ENCODE measurements around the gene APOBEC2.

APOBEC2 gene

GRCh38 chr6:41025966-41026530, 27.0 kb upstream of the APOBEC2 start:
- peaks cover 24% of the 10 kb centered on the region for H3K4me1 ChIP-seq (ENCODE audit: control insufficient read depth, insufficient read depth, low read length)
- no peaks in the 10 kb centered on the region for H3K27me3 ChIP-seq (ENCODE audit: control insufficient read depth, insufficient read depth, low read length)
- H3K9me3 ChIP-seq (ENCODE audit: control insufficient read depth, low read length), result no peaks in the 10 kb centered on the region
- no peak overlapping the region for H3K4me3 ChIP-seq (ENCODE audit: low read length)
- peaks cover 10% of the 10 kb centered on the region for H3K36me3 ChIP-seq (ENCODE audit: control insufficient read depth, insufficient read depth, low read length)
- H3K9ac ChIP-seq (ENCODE audit: low read length), result no peak overlapping the region

DNA sequence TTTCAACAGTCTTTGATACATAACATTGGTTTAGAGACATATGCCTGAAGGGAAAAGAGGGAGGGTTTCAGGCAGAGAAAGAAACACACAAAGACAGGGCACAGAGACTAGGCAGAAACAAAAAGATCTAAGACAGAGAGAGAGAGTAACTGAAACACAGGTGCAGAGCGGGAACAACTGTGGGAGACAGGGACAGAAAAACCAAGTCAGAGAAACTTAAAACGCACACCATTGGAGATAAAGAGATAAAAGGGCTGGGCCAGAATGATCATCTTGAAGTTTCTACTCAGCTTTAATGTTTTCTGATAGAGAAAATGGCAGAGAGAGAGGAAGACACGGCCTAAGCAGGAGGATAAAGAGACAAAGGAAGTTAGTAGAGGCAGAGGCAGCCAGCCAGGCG, 25.8 kb upstream of the APOBEC2 start:
- Histone ChIP-seq H3K4me3 (ENCODE audit: low read length) (peak overlapping the region; percentile 14), H3K27me3 (ENCODE audit: control insufficient read depth, insufficient read depth, low read length) (no peaks in the 10 kb centered on the region), H3K9ac (ENCODE audit: low read length) (no peak overlapping the region), H3K36me3 (ENCODE audit: control insufficient read depth, insufficient read depth, low read length) (peaks cover 10% of the 10 kb centered on the region), H3K9me3 (ENCODE audit: control insufficient read depth, low read length) (no peaks in the 10 kb centered on the region), H3K4me1 (ENCODE audit: control insufficient read depth, insufficient read depth, low read length) (peaks cover 34% of the 10 kb centered on the region)

DNA sequence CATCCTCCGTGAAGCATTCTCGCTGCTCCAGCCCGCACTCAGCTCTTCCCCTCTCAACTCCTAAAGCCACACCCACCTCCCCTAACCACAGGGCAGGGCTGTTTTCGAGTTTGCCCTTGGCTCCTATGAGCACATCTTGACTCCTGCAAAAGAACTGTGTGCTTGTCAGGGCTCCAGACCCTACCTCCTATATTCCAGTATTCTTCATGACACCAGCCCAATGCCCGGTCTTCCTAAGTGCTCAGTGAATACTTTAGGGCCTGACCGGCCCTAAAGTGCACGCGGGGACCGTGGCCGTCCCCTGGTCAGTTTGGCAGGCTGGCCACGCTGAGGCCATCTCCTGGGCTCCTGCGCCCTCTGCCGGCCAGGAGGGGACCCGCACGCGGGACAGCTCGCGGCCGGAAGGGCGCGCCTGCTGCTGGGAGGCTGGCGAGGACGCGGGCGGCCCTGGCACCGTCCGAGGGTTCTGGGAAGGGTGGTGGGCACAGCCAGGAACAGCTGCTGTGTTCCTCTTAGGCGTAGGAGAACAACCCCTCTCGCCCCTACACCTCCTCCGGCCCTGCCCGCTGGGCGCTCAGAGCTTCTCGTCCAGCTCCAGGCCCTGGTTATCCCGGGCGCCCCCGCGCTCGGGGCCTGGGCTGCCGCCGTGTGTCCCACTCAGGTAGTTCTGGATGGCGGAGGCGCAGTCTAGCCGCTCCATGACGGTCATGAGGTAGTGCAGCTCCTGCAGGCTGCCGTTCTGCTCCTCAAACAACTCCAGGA, 25.0 kb upstream of the APOBEC2 start:
- H3K4me3 ChIP-seq (ENCODE audit: low read length), result peak overlapping the region; percentile 14
- H3K4me1 ChIP-seq (ENCODE audit: control insufficient read depth, insufficient read depth, low read length), result peaks cover 36% of the 10 kb centered on the region
- H3K9me3 ChIP-seq (ENCODE audit: control insufficient read depth, low read length), result no peaks in the 10 kb centered on the region
- H3K36me3 ChIP-seq (ENCODE audit: control insufficient read depth, insufficient read depth, low read length), result peaks cover 10% of the 10 kb centered on the region
- H3K27me3 ChIP-seq (ENCODE audit: control insufficient read depth, insufficient read depth, low read length), result no peaks in the 10 kb centered on the region
- peak overlapping the region; percentile 73 for H3K9ac ChIP-seq (ENCODE audit: low read length)

- Histone ChIP-seq H3K9ac (ENCODE audit: low read length) (peak overlapping the region; percentile 73), H3K36me3 (ENCODE audit: control insufficient read depth, insufficient read depth, low read length) (peaks cover 10% of the 10 kb centered on the region), H3K4me3 (ENCODE audit: low read length) (no peak overlapping the region), H3K9me3 (ENCODE audit: control insufficient read depth, low read length) (no peaks in the 10 kb centered on the region), H3K27me3 (ENCODE audit: control insufficient read depth, insufficient read depth, low read length) (no peaks in the 10 kb centered on the region), H3K4me1 (ENCODE audit: control insufficient read depth, insufficient read depth, low read length) (peaks cover 38% of the 10 kb centered on the region)
Observed at GRCh38 chr6:41028561-41029412, 24.2 kb upstream of the APOBEC2 start.

GRCh38 chr6:41032830-41033229, 20.2 kb upstream of the APOBEC2 start:
- Histone ChIP-seq H3K36me3 (ENCODE audit: control insufficient read depth, insufficient read depth, low read length) (peaks cover 5% of the 10 kb centered on the region), H3K9me3 (ENCODE audit: control insufficient read depth, low read length) (no peaks in the 10 kb centered on the region), H3K9ac (ENCODE audit: low read length) (no peak overlapping the region), H3K4me1 (ENCODE audit: control insufficient read depth, insufficient read depth, low read length) (peaks cover 54% of the 10 kb centered on the region), H3K4me3 (ENCODE audit: low read length) (no peak overlapping the region), H3K27me3 (ENCODE audit: control insufficient read depth, insufficient read depth, low read length) (no peaks in the 10 kb centered on the region)

- Histone ChIP-seq H3K9me3 (ENCODE audit: control insufficient read depth, low read length) (no peaks in the 10 kb centered on the region), H3K36me3 (ENCODE audit: control insufficient read depth, insufficient read depth, low read length) (peaks cover 5% of the 10 kb centered on the region), H3K27me3 (ENCODE audit: control insufficient read depth, insufficient read depth, low read length) (no peaks in the 10 kb centered on the region), H3K4me3 (ENCODE audit: low read length) (no peak overlapping the region), H3K9ac (ENCODE audit: low read length) (no peak overlapping the region), H3K4me1 (ENCODE audit: control insufficient read depth, insufficient read depth, low read length) (peaks cover 45% of the 10 kb centered on the region)
Observed at GRCh38 chr6:41033776-41034175, 19.2 kb upstream of the APOBEC2 start.

GRCh38 chr6:41036186-41036585, 16.8 kb upstream of the APOBEC2 start:
- Histone ChIP-seq H3K4me1 (ENCODE audit: control insufficient read depth, insufficient read depth, low read length) (peaks cover 58% of the 10 kb centered on the region), H3K4me3 (ENCODE audit: low read length) (no peak overlapping the region), H3K36me3 (ENCODE audit: control insufficient read depth, insufficient read depth, low read length) (no peaks in the 10 kb centered on the region), H3K9me3 (ENCODE audit: control insufficient read depth, low read length) (no peaks in the 10 kb centered on the region), H3K27me3 (ENCODE audit: control insufficient read depth, insufficient read depth, low read length) (no peaks in the 10 kb centered on the region), H3K9ac (ENCODE audit: low read length) (no peak overlapping the region)

DNA sequence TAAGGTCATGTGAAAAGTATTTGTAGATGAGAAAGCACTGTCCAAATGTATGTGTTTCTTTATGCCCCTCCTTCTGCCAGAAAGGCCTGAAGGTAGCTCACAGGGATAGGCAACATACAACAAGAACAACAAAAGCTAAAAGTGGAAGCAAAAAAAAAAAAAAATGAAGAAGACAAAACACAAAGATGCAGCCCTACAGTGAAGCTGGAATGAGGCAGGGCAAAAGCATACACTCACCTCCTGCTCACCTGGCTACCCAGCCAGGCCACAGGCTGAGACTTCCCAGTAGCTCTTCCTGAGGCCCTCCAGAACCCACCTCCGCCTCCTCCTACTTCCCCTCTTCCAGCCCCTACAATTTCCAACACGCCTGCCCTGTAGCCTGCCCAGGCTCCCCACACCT, 16.4 kb upstream of the APOBEC2 start:
- Histone ChIP-seq H3K4me1 (ENCODE audit: control insufficient read depth, insufficient read depth, low read length) (peaks cover 57% of the 10 kb centered on the region), H3K36me3 (ENCODE audit: control insufficient read depth, insufficient read depth, low read length) (no peaks in the 10 kb centered on the region), H3K9ac (ENCODE audit: low read length) (peak overlapping the region; percentile 40), H3K4me3 (ENCODE audit: low read length) (no peak overlapping the region), H3K9me3 (ENCODE audit: control insufficient read depth, low read length) (no peaks in the 10 kb centered on the region), H3K27me3 (ENCODE audit: control insufficient read depth, insufficient read depth, low read length) (no peaks in the 10 kb centered on the region)

DNA sequence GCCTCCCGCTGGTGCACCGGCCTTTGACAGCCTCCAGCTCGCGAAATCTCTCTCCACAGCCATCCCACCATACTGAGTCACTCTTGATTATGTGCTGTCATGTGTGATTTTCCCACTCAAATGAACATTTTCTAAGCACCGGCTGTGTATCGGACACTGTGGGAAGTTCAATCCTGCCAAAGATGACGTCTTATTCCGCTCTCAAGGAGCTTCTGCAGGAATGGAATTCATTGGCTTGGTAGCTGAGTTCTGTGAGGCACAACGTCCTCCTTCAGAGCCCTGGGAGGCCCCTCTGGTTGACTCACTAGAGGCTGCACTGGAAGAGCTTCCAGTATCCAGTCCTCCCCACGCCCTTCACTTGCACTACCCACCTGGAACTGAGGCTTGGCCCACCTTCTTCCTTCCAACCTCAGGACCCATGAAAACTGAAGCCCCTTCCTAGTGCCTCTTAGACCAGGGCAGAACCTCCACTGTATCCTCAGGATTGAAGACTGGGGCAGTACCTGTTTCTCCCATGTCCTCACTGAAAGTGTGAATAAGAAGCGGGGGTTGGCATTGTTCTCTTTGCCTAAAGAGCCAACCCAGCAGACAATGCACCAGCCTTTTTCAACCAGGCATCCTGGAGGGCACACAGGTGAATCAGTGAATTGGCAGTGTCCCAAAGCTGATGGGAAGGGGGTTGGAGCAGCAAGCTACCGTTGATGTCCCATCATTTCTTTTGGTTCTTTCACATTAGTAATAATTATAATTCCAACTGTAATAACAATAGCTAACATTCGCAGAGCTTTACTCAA, 15.7 kb upstream of the APOBEC2 start:
- Histone ChIP-seq H3K4me1 (ENCODE audit: control insufficient read depth, insufficient read depth, low read length) (peaks cover 56% of the 10 kb centered on the region), H3K27me3 (ENCODE audit: control insufficient read depth, insufficient read depth, low read length) (no peaks in the 10 kb centered on the region), H3K9ac (ENCODE audit: low read length) (peak overlapping the region; percentile 40), H3K36me3 (ENCODE audit: control insufficient read depth, insufficient read depth, low read length) (no peaks in the 10 kb centered on the region), H3K4me3 (ENCODE audit: low read length) (peak overlapping the region; percentile 44), H3K9me3 (ENCODE audit: control insufficient read depth, low read length) (no peaks in the 10 kb centered on the region)

DNA sequence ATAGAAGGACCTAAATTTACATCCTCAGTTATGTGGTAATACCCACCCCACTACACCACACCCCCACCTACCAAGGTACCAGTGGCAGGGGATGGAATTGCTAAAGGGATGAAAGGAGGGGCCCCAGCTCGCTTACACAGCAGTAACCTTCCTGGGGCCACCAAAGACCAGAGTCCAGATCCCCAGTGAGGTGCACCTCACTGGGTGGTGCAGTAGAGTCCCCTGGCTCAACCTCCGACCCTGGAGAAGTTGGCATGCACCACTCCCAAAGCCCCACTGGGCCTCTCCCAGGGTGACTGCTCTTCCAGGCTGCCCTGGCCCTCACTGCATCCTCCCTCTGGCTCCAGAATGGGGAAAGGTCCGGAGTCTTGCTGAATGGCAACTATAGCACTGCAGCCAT, 14.8 kb upstream of the APOBEC2 start:
- no peaks in the 10 kb centered on the region for H3K36me3 ChIP-seq (ENCODE audit: control insufficient read depth, insufficient read depth, low read length)
- H3K27me3 ChIP-seq (ENCODE audit: control insufficient read depth, insufficient read depth, low read length), result no peaks in the 10 kb centered on the region

DNA sequence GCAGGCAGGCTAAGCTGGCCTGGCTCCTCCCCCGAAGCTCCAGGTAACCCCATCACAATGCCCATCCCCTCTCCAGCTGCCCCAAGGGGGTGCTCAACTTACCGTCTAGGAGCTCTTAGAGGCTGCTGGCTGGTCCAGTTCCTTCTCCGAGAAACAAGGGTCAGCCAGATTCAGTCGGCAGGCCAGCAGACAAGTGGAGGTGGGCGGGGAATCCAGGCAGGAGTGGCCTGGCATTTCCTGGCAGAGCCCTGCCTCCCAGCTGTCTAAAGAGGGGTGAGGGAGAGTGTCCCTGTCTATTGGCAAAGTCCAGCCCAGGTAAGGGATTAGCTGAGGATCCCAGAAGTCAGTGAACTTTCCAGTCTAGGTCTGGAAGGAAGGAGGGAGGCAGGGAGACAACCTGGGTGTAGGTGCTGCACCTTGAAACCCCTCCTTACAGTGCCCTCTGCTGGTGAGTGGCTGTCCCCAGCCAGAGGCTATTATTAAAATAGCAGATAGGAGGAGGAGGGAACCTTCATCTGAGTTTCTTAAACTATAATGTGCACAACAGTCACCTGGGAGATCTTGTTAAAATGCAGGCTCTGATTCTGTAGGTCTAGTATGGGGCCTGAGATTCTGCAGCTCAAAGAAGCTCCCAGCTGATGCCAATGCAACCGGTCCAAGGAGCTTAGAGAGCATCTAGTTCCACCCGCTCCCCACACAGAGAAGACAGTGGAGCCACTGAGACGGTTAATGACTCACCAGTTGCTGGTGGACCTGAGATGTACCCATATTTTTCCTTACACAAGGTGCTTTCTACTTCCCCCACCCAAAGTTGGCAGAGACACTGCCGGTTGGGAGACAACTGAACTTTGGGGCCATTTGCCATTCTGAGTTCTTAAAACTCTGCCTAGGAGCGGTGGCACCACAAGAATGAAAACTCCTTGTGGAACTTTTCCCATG, 13.7 kb upstream of the APOBEC2 start, which contains the start of gene UNC5CL:
TSS of gene UNC5CL (minus strand) at position 162 of the 939 bp plus-strand sequence. CDS start 4,147 bp downstream, outside the sequence.
- H3K4me1 ChIP-seq (ENCODE audit: control insufficient read depth, insufficient read depth, low read length), result peaks cover 51% of the 10 kb centered on the region
- H3K27me3 ChIP-seq (ENCODE audit: control insufficient read depth, insufficient read depth, low read length), result no peaks in the 10 kb centered on the region
- peak within 1 kb of the TSS; percentile 68 for H3K9ac ChIP-seq (ENCODE audit: low read length)
- H3K9me3 ChIP-seq (ENCODE audit: control insufficient read depth, low read length), result no peaks in the 10 kb centered on the region
- H3K4me3 ChIP-seq (ENCODE audit: low read length), result peak within 1 kb of the TSS; percentile 52
- H3K36me3 ChIP-seq (ENCODE audit: control insufficient read depth, insufficient read depth, low read length), result no peaks in the 10 kb centered on the region

More for the DNA sequence above, 14.8 kb upstream of the APOBEC2 start:
- peaks cover 58% of the 10 kb centered on the region for H3K4me1 ChIP-seq (ENCODE audit: control insufficient read depth, insufficient read depth, low read length)
- H3K9ac ChIP-seq (ENCODE audit: low read length), result peak overlapping the region; percentile 68
- H3K9me3 ChIP-seq (ENCODE audit: control insufficient read depth, low read length), result no peaks in the 10 kb centered on the region
- H3K4me3 ChIP-seq (ENCODE audit: low read length), result peak overlapping the region; percentile 52

Data from mucosa of stomach (tissue), 1 donor.